HG03135 (cell line): Measurements from ENCODE around the gene NRG3.

Source experiments
- ATAC-seq: cut with Tn5 transposase; IDR thresholded peaks from one replicate; pipeline ENCODE4 v1.9.1; 2021; ENCODE audit warnings: mild to moderate bottlenecking, moderate library complexity; ENCODE audit not compliant: unreplicated experiment

The NRG3 gene

GRCh38 chr10:82551506-82551905 lies 676.5 kb downstream of the NRG3 start:
- ATAC-seq, result no peak

GRCh38 chr10:82552267-82552666 lies 677.3 kb downstream of the NRG3 start:
- ATAC-seq, result no peak

- ATAC-seq, result no peak
Measured at GRCh38 chr10:82554381-82554780, 679.4 kb downstream of the NRG3 start.

- no peak for ATAC-seq
Measured at GRCh38 chr10:82558014-82558607, 683.1 kb downstream of the NRG3 start.

- no peak for ATAC-seq
Measured at GRCh38 chr10:82564353-82565196, 689.6 kb downstream of the NRG3 start.

- ATAC-seq, result no peak
Measured at GRCh38 chr10:82565197-82565575, 690.2 kb downstream of the NRG3 start.

- ATAC-seq, result no peak
Measured at GRCh38 chr10:82572744-82573143, 697.8 kb downstream of the NRG3 start.

- ATAC-seq, result no peak
Measured at GRCh38 chr10:82574081-82574480, 699.1 kb downstream of the NRG3 start.

GRCh38 chr10:82575318-82575717 lies 700.3 kb downstream of the NRG3 start:
- no peak for ATAC-seq

- ATAC-seq, result no peak
Measured at GRCh38 chr10:82576093-82576492, 701.1 kb downstream of the NRG3 start.

GRCh38 chr10:82581940-82582339 lies 706.9 kb downstream of the NRG3 start:
- ATAC-seq, result no peak

- no peak for ATAC-seq
Measured at GRCh38 chr10:82591421-82591820, 716.4 kb downstream of the NRG3 start.

- ATAC-seq, result no peak
Measured at GRCh38 chr10:82597840-82598239, 722.8 kb downstream of the NRG3 start.

- ATAC-seq, result no peak
Measured at GRCh38 chr10:82609845-82610244, 734.9 kb downstream of the NRG3 start.

- no peak for ATAC-seq
Measured at GRCh38 chr10:82618007-82618406, 743.0 kb downstream of the NRG3 start.

GRCh38 chr10:82621680-82622079 lies 746.7 kb downstream of the NRG3 start:
- ATAC-seq, result no peak

GRCh38 chr10:82622479-82622878 lies 747.5 kb downstream of the NRG3 start:
- ATAC-seq, result no peak

GRCh38 chr10:82625512-82626189 lies 750.7 kb downstream of the NRG3 start:
- no peak for ATAC-seq

GRCh38 chr10:82628373-82628772 lies 753.4 kb downstream of the NRG3 start:
- ATAC-seq, result no peak

GRCh38 chr10:82643076-82643475 lies 768.1 kb downstream of the NRG3 start:
- ATAC-seq, result no peak

- ATAC-seq, result no peak
Measured at GRCh38 chr10:82643601-82644000, 768.6 kb downstream of the NRG3 start.

GRCh38 chr10:82645221-82645620 lies 770.2 kb downstream of the NRG3 start:
- ATAC-seq, result no peak
